ENCODE results near the gene KIF5C. TPM values are rescaled to one million over a fixed set of nuclear protein-coding genes. Genes with fewer than 3 reads are reported as not detected.

The KIF5C gene
- polyA plus RNA-seq, 2 donors, result 0.16 to 0.18 TPM

DNA sequence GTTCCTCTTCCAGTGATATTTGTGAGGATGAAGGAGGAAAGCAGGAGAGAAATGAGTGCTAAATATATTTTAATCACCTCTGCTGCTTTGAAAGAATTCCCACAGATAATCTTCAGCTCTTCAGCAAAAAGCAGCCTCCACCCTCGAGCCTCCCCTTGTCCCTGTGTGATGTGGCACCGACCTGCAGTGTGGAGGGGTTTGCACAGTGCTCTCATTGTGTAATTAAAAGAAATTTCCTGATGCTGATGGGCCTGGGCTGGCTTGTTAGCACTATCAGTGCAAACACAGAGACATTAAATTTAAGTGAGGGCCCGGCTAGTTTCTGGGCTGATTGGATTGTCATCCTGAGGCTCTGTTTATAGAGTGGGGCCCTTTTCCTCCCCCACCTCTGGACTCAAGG is 53.4 kb downstream of the KIF5C start:
- H3K27ac ChIP-seq (ENCODE audit: low read depth in 2 of 2, low read length in 1 of 2), result no peak overlapping the region
- 70 to 72% methylated on average over 3 of the region's 3 CpGs for WGBS, 2 donors

DNA sequence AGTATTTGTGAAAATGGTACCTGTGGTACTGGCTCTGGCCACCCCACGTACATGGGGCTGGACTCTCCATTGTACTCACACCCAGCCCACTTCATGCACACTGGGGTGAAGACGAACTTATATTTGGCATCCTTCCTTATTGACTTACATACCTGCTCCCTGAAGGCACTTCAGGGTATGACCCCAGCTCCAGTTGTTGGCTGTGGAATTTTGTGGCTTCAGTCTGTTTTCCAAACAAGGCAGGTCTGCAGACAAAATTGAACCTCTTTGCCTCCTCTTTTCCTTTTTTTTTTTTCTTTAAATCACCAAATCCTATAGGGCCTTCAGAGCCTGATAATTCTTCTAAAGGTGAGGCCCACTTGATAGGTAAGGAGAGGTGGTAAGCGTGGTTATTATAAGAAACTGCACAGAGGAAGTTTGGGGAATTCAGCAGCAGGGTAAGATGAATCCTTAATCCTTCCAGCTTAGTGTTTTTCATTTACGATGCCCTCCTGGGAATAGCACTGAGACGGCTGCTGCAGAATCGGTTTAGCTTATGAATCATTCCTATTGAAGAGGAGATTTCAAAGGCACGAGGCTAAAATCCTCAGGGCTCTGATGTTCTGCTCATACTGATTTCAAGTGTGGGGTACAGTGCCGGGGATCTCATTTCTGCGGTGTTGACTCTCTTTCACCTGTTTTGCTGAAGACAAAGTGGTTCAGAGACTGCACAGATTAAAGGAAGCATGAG is 55.2 kb downstream of the KIF5C start:
- Histone ChIP-seq H3K4me3 (ENCODE audit: low read depth in 1 of 2, low read length in 2 of 2) (no peak overlapping the region), H3K36me3 (ENCODE audit: control insufficient read depth in 2 of 2, insufficient read depth in 2 of 2, low read length in 1 of 2) (no peaks in the 10 kb centered on the region), H3K4me1 (ENCODE audit: control insufficient read depth in 2 of 2, insufficient read depth in 2 of 2, low read length in 1 of 2) (peaks cover 0 to 3% of the 10 kb centered on the region in 2 donors), H3K9me3 (ENCODE audit: control insufficient read depth in 2 of 2, insufficient read depth in 1 of 2, low read depth in 1 of 2, low read length in 1 of 2) (no peaks in the 10 kb centered on the region), H3K27ac (ENCODE audit: low read depth in 2 of 2, low read length in 1 of 2) (no peak overlapping the region), H3K27me3 (ENCODE audit: control insufficient read depth in 1 of 2, insufficient read depth in 2 of 2, low read length in 2 of 2) (no peaks in the 10 kb centered on the region)
- WGBS, 2 donors, result 61 to 71% methylated on average over 9 of the region's 9 CpGs

More for the DNA sequence above, 53.4 kb downstream of the KIF5C start:
- no peaks in the 10 kb centered on the region for H3K36me3 ChIP-seq (ENCODE audit: control insufficient read depth in 2 of 2, insufficient read depth in 2 of 2, low read length in 1 of 2)
- H3K4me3 ChIP-seq (ENCODE audit: low read depth in 1 of 2, low read length in 2 of 2), result no peak overlapping the region
- no peaks in the 10 kb centered on the region for H3K27me3 ChIP-seq (ENCODE audit: control insufficient read depth in 1 of 2, insufficient read depth in 2 of 2, low read length in 2 of 2)
- no peaks in the 10 kb centered on the region for H3K9me3 ChIP-seq (ENCODE audit: control insufficient read depth in 2 of 2, insufficient read depth in 1 of 2, low read depth in 1 of 2, low read length in 1 of 2)
- H3K4me1 ChIP-seq (ENCODE audit: control insufficient read depth in 2 of 2, insufficient read depth in 2 of 2, low read length in 1 of 2), result peaks cover 0 to 3% of the 10 kb centered on the region in 2 donors

DNA sequence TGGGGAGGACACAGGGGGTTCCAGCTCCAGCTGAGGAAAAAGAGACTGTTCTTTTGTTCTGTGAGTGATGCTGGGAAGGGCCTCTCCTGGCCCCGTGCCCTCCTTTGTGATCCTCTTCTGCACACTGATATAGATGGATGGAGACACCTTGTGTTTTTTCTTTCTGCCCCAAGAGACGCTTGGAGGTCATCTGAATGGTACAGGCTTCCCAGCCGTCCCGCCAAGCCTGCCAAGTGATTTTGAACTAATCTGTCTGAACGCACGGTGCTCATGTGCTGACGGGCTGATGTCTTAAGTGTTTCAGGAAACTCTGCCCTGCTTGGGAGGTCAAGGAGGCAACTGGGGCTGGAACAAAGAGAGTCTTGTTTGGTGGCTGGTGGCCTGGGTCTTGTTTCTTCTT is 57.5 kb downstream of the KIF5C start:
- no peak overlapping the region for H3K4me3 ChIP-seq (ENCODE audit: low read depth in 1 of 2, low read length in 2 of 2)
- H3K4me1 ChIP-seq (ENCODE audit: control insufficient read depth in 2 of 2, insufficient read depth in 2 of 2, low read length in 1 of 2), result no peaks in the 10 kb centered on the region
- 73 to 83% methylated on average over 7 of the region's 7 CpGs for WGBS, 2 donors
- no peaks in the 10 kb centered on the region for H3K9me3 ChIP-seq (ENCODE audit: control insufficient read depth in 2 of 2, insufficient read depth in 1 of 2, low read depth in 1 of 2, low read length in 1 of 2)
- H3K27me3 ChIP-seq (ENCODE audit: control insufficient read depth in 1 of 2, insufficient read depth in 2 of 2, low read length in 2 of 2), result no peaks in the 10 kb centered on the region
- H3K36me3 ChIP-seq (ENCODE audit: control insufficient read depth in 2 of 2, insufficient read depth in 2 of 2, low read length in 1 of 2), result no peaks in the 10 kb centered on the region
- H3K27ac ChIP-seq (ENCODE audit: low read depth in 2 of 2, low read length in 1 of 2), result no peak overlapping the region

DNA sequence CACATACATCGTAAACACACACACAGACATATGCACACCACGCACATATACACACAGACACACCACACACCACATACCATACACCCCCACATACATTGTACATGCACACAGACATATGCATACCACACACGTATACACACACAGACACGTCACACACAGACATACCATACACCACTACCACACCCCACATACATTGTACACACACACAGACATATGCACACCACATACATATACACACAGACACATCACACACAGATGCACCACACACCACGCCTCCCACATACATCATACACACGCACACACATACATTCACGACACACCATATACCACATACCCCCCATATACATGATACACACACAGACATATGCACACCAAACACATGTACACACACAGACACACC is 58.4 kb downstream of the KIF5C start:
- 93 to 98% methylated on average over 7 of the region's 7 CpGs for WGBS, 2 donors
- no peaks in the 10 kb centered on the region for H3K4me1 ChIP-seq (ENCODE audit: control insufficient read depth in 2 of 2, insufficient read depth in 2 of 2, low read length in 1 of 2)

DNA sequence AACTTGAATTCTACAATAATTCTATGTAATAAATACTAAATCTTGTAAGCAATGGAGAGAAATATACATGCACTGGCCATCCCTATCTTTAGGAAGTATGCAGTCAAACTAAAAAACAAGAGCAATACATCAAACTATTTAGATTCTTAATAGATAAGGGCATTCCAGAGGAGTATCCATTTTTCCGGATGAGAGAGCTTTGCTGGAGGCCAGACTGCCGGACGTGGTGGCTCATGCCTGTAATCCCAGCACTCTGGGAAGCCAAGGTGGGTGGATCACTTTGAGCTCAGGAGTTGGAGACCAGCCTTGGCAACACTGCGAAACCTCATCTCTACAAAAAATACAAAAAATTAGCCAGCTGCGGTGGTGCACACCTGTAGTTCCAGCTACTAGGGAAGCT is 60.8 kb downstream of the KIF5C start:
- H3K36me3 ChIP-seq (ENCODE audit: control insufficient read depth in 2 of 2, insufficient read depth in 2 of 2, low read length in 1 of 2), result no peaks in the 10 kb centered on the region
- H3K4me3 ChIP-seq (ENCODE audit: low read depth in 1 of 2, low read length in 2 of 2), result no peak overlapping the region

More for the DNA sequence above, 58.4 kb downstream of the KIF5C start:
- Histone ChIP-seq H3K27ac (ENCODE audit: low read depth in 2 of 2, low read length in 1 of 2) (no peak overlapping the region), H3K27me3 (ENCODE audit: control insufficient read depth in 1 of 2, insufficient read depth in 2 of 2, low read length in 2 of 2) (no peaks in the 10 kb centered on the region), H3K9me3 (ENCODE audit: control insufficient read depth in 2 of 2, insufficient read depth in 1 of 2, low read depth in 1 of 2, low read length in 1 of 2) (no peaks in the 10 kb centered on the region), H3K4me3 (ENCODE audit: low read depth in 1 of 2, low read length in 2 of 2) (no peak overlapping the region), H3K36me3 (ENCODE audit: control insufficient read depth in 2 of 2, insufficient read depth in 2 of 2, low read length in 1 of 2) (no peaks in the 10 kb centered on the region)

DNA sequence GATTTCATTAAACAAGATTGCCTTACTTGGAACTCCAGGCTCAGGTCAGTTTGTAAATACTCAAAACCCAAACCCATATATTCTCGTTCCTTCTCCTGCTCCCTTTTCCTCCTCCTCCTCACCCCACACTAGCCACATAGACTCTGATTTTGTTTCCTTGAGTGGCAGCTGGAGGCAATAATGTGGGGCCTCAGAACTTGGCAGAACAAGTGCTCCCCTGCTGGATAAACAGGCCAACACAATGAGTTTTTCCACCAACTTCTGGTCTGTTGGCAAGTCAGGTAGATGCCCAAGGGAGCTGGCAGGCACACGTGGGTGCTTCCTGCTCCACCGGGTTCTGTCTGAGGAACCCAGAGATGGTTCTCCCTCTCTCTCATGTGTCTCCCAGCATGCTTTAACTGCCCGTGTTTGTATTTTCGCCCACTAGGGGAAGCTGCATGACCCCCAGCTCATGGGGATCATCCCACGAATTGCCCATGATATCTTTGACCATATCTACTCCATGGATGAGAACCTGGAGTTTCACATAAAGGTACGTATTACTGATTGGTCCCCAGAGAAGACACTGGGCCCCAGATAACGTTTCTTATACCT is 61.9 kb downstream of the KIF5C start:
- no peak overlapping the region for H3K4me3 ChIP-seq (ENCODE audit: low read depth in 1 of 2, low read length in 2 of 2)
- no peaks in the 10 kb centered on the region for H3K9me3 ChIP-seq (ENCODE audit: control insufficient read depth in 2 of 2, insufficient read depth in 1 of 2, low read depth in 1 of 2, low read length in 1 of 2)
- no peaks in the 10 kb centered on the region for H3K4me1 ChIP-seq (ENCODE audit: control insufficient read depth in 2 of 2, insufficient read depth in 2 of 2, low read length in 1 of 2)
- no peaks in the 10 kb centered on the region for H3K36me3 ChIP-seq (ENCODE audit: control insufficient read depth in 2 of 2, insufficient read depth in 2 of 2, low read length in 1 of 2)
- 66 to 75% methylated on average over 8 of the region's 8 CpGs for WGBS, 2 donors
- H3K27me3 ChIP-seq (ENCODE audit: control insufficient read depth in 1 of 2, insufficient read depth in 2 of 2, low read length in 2 of 2), result no peaks in the 10 kb centered on the region
- no peak overlapping the region for H3K27ac ChIP-seq (ENCODE audit: low read depth in 2 of 2, low read length in 1 of 2)

More for the DNA sequence above, 60.8 kb downstream of the KIF5C start:
- WGBS, 2 donors, result 58 to 80% methylated on average over 5 of the region's 5 CpGs
- Histone ChIP-seq H3K4me1 (ENCODE audit: control insufficient read depth in 2 of 2, insufficient read depth in 2 of 2, low read length in 1 of 2) (no peaks in the 10 kb centered on the region), H3K27ac (ENCODE audit: low read depth in 2 of 2, low read length in 1 of 2) (no peak overlapping the region), H3K9me3 (ENCODE audit: control insufficient read depth in 2 of 2, insufficient read depth in 1 of 2, low read depth in 1 of 2, low read length in 1 of 2) (no peaks in the 10 kb centered on the region), H3K27me3 (ENCODE audit: control insufficient read depth in 1 of 2, insufficient read depth in 2 of 2, low read length in 2 of 2) (no peaks in the 10 kb centered on the region)

DNA sequence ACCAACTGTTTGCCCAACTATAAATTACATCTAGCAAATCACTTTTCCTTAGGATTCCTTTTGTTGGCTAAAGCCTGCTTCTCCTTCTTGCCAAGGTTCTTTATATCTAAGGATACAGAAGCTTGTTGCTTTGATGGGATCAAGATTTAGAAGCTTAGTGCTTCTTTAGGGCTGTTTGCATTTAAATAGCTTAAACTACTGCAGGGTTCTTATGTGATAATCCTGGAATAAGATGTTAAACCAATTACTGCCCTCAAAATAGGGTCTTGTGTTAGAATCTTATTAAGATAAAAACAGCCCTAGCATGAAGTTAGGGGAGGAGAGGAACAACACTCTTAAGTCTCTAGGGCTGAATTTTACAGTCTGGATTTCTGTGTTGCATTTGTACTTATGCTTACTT is 64.2 kb downstream of the KIF5C start:
- Histone ChIP-seq H3K36me3 (ENCODE audit: control insufficient read depth in 2 of 2, insufficient read depth in 2 of 2, low read length in 1 of 2) (no peaks in the 10 kb centered on the region), H3K27ac (ENCODE audit: low read depth in 2 of 2, low read length in 1 of 2) (no peak overlapping the region), H3K27me3 (ENCODE audit: control insufficient read depth in 1 of 2, insufficient read depth in 2 of 2, low read length in 2 of 2) (no peaks in the 10 kb centered on the region), H3K4me3 (ENCODE audit: low read depth in 1 of 2, low read length in 2 of 2) (no peak overlapping the region), H3K4me1 (ENCODE audit: control insufficient read depth in 2 of 2, insufficient read depth in 2 of 2, low read length in 1 of 2) (no peaks in the 10 kb centered on the region), H3K9me3 (ENCODE audit: control insufficient read depth in 2 of 2, insufficient read depth in 1 of 2, low read depth in 1 of 2, low read length in 1 of 2) (no peaks in the 10 kb centered on the region)

DNA sequence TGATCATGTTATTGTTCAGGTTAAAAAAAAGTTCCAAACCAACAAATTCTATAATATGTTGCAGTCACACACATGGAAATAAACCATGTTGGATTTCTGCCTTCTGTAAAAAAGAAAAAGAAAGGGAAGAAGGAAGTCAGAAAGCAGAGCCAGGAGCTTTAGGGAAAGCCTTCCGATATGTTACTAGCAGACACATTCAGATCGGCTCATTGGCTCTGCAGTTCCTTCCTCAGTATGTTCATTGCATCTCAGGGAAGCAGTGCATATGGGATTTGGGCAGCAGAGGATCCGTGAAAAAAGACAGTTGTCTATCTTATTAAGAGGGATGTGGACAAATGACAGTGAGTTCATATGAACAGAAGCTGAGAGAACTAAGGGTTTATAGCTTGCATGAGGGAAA is 68.1 kb downstream of the KIF5C start:
- Histone ChIP-seq H3K27ac (ENCODE audit: low read depth in 2 of 2, low read length in 1 of 2) (no peak overlapping the region), H3K4me1 (ENCODE audit: control insufficient read depth in 2 of 2, insufficient read depth in 2 of 2, low read length in 1 of 2) (no peaks in the 10 kb centered on the region), H3K36me3 (ENCODE audit: control insufficient read depth in 2 of 2, insufficient read depth in 2 of 2, low read length in 1 of 2) (no peaks in the 10 kb centered on the region), H3K27me3 (ENCODE audit: control insufficient read depth in 1 of 2, insufficient read depth in 2 of 2, low read length in 2 of 2) (no peaks in the 10 kb centered on the region), H3K9me3 (ENCODE audit: control insufficient read depth in 2 of 2, insufficient read depth in 1 of 2, low read depth in 1 of 2, low read length in 1 of 2) (no peaks in the 10 kb centered on the region), H3K4me3 (ENCODE audit: low read depth in 1 of 2, low read length in 2 of 2) (no peak overlapping the region)
- 84 to 87% methylated on average over 3 of the region's 3 CpGs for WGBS, 2 donors

DNA sequence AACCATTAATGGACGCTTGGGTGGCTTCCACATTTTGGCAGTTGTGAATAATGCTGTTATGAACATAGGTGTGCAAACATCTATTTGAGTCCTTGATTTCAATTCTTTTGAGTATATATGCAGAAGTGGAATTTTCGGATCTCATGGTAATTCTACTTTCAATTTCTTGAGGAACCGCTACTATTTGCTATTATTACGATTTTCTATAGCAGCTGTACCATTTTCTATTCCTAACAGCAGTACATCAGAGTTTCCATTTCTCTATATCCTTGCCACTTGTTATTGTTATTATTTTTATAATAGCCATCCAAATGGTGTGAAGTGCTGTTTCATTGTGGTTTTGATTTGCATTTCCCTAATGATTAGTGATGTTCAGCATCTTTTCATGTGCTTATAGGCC is 69.5 kb downstream of the KIF5C start:
- WGBS, 2 donors, result 81 to 84% methylated on average over 4 of the region's 4 CpGs

DNA sequence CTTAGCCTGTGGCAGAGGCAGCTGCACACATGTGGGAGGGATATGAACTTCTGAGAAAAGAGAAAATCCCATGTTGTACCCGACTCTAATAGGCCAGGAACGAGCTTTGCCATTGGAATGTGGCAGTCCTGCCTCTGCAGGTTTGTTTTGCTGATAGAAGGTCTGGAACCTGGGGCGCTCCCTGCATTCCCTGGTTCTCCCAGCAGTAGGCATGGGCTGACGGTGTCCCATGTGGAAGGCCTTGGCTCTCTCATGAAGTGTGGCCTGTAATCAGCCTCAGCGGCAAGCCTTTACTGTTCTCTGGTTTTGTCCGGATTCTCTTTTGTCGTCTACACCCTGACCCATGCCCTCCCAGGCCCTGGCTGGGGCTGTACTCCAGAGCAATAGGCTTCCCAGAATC is 72.3 kb downstream of the KIF5C start:
- no peak overlapping the region for H3K27ac ChIP-seq (ENCODE audit: low read depth in 2 of 2, low read length in 1 of 2)
- no peak overlapping the region for H3K4me3 ChIP-seq (ENCODE audit: low read depth in 1 of 2, low read length in 2 of 2)
- WGBS, 2 donors, result 84 to 88% methylated on average over 7 of the region's 7 CpGs
- no peaks in the 10 kb centered on the region for H3K4me1 ChIP-seq (ENCODE audit: control insufficient read depth in 2 of 2, insufficient read depth in 2 of 2, low read length in 1 of 2)
- no peaks in the 10 kb centered on the region for H3K9me3 ChIP-seq (ENCODE audit: control insufficient read depth in 2 of 2, insufficient read depth in 1 of 2, low read depth in 1 of 2, low read length in 1 of 2)
- H3K36me3 ChIP-seq (ENCODE audit: control insufficient read depth in 2 of 2, insufficient read depth in 2 of 2, low read length in 1 of 2), result no peaks in the 10 kb centered on the region
- no peaks in the 10 kb centered on the region for H3K27me3 ChIP-seq (ENCODE audit: control insufficient read depth in 1 of 2, insufficient read depth in 2 of 2, low read length in 2 of 2)

More for the DNA sequence above, 69.5 kb downstream of the KIF5C start:
- no peaks in the 10 kb centered on the region for H3K27me3 ChIP-seq (ENCODE audit: control insufficient read depth in 1 of 2, insufficient read depth in 2 of 2, low read length in 2 of 2)
- no peaks in the 10 kb centered on the region for H3K9me3 ChIP-seq (ENCODE audit: control insufficient read depth in 2 of 2, insufficient read depth in 1 of 2, low read depth in 1 of 2, low read length in 1 of 2)
- H3K4me3 ChIP-seq (ENCODE audit: low read depth in 1 of 2, low read length in 2 of 2), result no peak overlapping the region
- H3K36me3 ChIP-seq (ENCODE audit: control insufficient read depth in 2 of 2, insufficient read depth in 2 of 2, low read length in 1 of 2), result no peaks in the 10 kb centered on the region
- no peak overlapping the region for H3K27ac ChIP-seq (ENCODE audit: low read depth in 2 of 2, low read length in 1 of 2)
- no peaks in the 10 kb centered on the region for H3K4me1 ChIP-seq (ENCODE audit: control insufficient read depth in 2 of 2, insufficient read depth in 2 of 2, low read length in 1 of 2)

Measured in esophagus (tissue), 2 donors.